Sigmoid colon (tissue), 4 donors: ENCODE measurements around the gene MOV10.
A peak's percentile ranks its signal among the peaks of the same experiment; 100 is the strongest.

Source experiments
- CTCF ChIP-seq, 4 experiments: fragments of 450-650 bp in 3 of 4; fragments of 200-600 bp in 1 of 4; IDR thresholded peaks; one replicate each; pipeline ENCODE4 v1.5.1; 2016 to 2019; ENCODE audit warnings: antibody characterized with exemption in 4 of 4, mild to moderate bottlenecking in 3 of 4, moderate library complexity in 2 of 4
- EP300 ChIP-seq, 4 donors: sonication (generic); formaldehyde crosslinking; IDR thresholded peaks; one replicate each; pipeline ENCODE4 v1.6.1; 2017; ENCODE audit warnings: antibody characterized with exemption in 4 of 4
- POLR2A ChIP-seq, 2 donors: fragments of 450-650 bp; IDR thresholded peaks; one replicate each; pipeline ENCODE4 v1.6.1; 2016; ENCODE audit warnings: antibody characterized with exemption in 2 of 2, mild to moderate bottlenecking in 2 of 2, moderate library complexity in 2 of 2
- POLR2AphosphoS5 ChIP-seq, 4 donors: sonication (generic); formaldehyde crosslinking; IDR thresholded peaks; one replicate each; pipeline ENCODE4 v1.6.1; 2017; ENCODE audit warnings: antibody characterized with exemption in 4 of 4

- no peak for TF ChIP-seq CTCF (IDR thresholded peaks at IDR 0.05)
- no peak for TF ChIP-seq POLR2A (IDR thresholded peaks at IDR 0.05)
- no peak for TF ChIP-seq EP300 (IDR thresholded peaks at IDR 0.05)
- TF ChIP-seq POLR2AphosphoS5 (IDR thresholded peaks at IDR 0.05): peak in 2 of 4 donors; percentile 12 to 17
Measured at GRCh38 chr1:112698366-112699310, 24.2 kb downstream of the MOV10 start.
